WERI-Rb-1 (cell line): ENCODE data around the gene PKN2.

Experiments
- DNase-seq: peaks from one replicate; pipeline ENCODE4 v3.0.0-alpha.2; 2020
- H3K27ac ChIP-seq: fragments of 250-450 bp; sonication (Bioruptor Pico); 2 replicates; pipeline ENCODE4 v1.5.1; 2020; ENCODE audit warnings: mild to moderate bottlenecking, moderate library complexity
- H3K27me3 ChIP-seq: fragments of 250-450 bp; sonication (Bioruptor Pico); 2 replicates; pipeline ENCODE4 v1.5.1; 2021; ENCODE audit warnings: mild to moderate bottlenecking, low read depth, moderate library complexity; ENCODE audit not compliant: insufficient read depth, severe bottlenecking
- H3K36me3 ChIP-seq: fragments of 250-450 bp; sonication (Bioruptor Pico); 2 replicates; pipeline ENCODE4 v1.5.1; 2020; ENCODE audit warnings: mild to moderate bottlenecking, moderate library complexity
- H3K4me3 ChIP-seq: 2 replicates; pipeline ENCODE4 v1.5.1; 2011; ENCODE audit warnings: low read depth, mild to moderate bottlenecking, control low read depth, low read length
- H3K9me3 ChIP-seq: fragments of 250-450 bp; sonication (Bioruptor Pico); 2 replicates; pipeline ENCODE4 v1.5.1; 2021; ENCODE audit warnings: mild to moderate bottlenecking, moderate library complexity; ENCODE audit not compliant: severe bottlenecking
- TF ChIP-seq, protein P1 (sequence below): IDR thresholded peaks from 2 replicates; pipeline ENCODE4 v1.5.1; 2011; ENCODE audit warnings: low read depth, mild to moderate bottlenecking, control low read depth, inconsistent platforms, low read length

PKN2 gene

DNA sequence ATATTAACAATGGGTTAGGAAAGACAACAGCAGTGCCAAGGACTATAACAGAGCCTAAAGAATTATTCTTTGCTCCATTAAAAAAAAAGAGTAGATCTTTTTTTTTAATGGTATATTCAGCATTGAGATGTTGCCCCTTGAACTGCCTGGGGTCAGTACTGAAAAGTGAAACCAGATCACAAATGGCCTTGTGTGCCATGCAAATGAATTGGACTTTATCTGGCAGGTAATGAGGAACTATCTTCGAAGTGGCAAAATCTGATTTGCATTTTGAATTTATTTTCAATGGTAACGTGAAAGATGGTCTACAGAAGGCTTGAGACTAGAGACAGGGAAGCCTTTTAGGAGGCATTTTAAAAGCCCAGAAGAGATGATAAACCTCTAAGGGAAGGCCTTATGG, 21.4 kb upstream of the PKN2 start:
- H3K27ac ChIP-seq, result peak overlapping the region; percentile 73
- TF ChIP-seq, protein P1, sequence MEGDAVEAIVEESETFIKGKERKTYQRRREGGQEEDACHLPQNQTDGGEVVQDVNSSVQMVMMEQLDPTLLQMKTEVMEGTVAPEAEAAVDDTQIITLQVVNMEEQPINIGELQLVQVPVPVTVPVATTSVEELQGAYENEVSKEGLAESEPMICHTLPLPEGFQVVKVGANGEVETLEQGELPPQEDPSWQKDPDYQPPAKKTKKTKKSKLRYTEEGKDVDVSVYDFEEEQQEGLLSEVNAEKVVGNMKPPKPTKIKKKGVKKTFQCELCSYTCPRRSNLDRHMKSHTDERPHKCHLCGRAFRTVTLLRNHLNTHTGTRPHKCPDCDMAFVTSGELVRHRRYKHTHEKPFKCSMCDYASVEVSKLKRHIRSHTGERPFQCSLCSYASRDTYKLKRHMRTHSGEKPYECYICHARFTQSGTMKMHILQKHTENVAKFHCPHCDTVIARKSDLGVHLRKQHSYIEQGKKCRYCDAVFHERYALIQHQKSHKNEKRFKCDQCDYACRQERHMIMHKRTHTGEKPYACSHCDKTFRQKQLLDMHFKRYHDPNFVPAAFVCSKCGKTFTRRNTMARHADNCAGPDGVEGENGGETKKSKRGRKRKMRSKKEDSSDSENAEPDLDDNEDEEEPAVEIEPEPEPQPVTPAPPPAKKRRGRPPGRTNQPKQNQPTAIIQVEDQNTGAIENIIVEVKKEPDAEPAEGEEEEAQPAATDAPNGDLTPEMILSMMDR, result no peak
- no peak for DNase-seq

DNA sequence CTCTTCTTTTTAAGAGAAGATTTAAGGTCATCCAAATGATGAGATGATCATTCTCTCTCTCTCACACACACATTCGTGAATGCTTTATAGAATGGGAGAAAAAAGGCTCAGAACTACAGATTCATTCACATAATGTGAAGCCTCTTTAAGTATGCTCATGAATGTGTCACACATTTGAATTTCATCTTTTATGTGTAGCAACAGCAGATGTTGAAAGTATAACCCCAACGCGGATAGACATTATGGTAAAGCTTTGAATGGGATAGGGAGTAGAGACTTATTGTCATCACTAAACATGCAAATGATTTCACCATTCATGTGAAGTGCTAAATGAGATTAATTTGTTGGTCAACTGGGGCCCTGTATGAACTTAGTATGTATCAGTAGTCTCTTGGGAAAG, 15.7 kb upstream of the PKN2 start:
- H3K27me3 ChIP-seq, result no peaks in the 10 kb centered on the region
- no peaks in the 10 kb centered on the region; the same call in none of the 2 replicates for H3K36me3 ChIP-seq
- H3K9me3 ChIP-seq, result no peaks in the 10 kb centered on the region
- TF ChIP-seq, protein P1, result no peak
- DNase-seq, result no peak
- no peak overlapping the region for H3K4me3 ChIP-seq
- H3K27ac ChIP-seq, result no peak overlapping the region

More for the DNA sequence above, 21.4 kb upstream of the PKN2 start:
- no peaks in the 10 kb centered on the region for H3K9me3 ChIP-seq
- peak overlapping the region; percentile 27 for H3K4me3 ChIP-seq
- H3K27me3 ChIP-seq, result no peaks in the 10 kb centered on the region
- H3K36me3 ChIP-seq, result no peaks in the 10 kb centered on the region; the same call in 1 of the 2 replicates

DNA sequence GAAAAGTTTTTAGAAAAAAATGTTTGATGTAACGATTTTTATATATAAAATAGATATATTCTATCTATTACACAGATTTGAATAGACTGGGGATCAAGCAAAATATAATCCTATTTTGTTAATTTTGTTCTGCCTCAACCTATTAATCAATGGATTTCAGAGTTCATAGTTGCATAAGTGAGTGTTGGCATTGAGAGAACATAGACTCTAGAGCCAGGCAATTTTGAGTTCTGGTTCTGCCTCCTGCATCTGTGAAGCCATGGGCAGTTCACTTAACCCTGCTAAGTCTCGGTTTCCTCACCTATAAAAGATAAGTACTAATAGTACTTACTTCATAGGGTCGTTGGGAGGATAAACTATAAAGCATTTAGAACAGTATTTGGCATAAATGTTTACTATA, 13.6 kb upstream of the PKN2 start:
- TF ChIP-seq, protein P1, result no peak
- DNase-seq, result no peak
- no peak overlapping the region for H3K4me3 ChIP-seq

DNA sequence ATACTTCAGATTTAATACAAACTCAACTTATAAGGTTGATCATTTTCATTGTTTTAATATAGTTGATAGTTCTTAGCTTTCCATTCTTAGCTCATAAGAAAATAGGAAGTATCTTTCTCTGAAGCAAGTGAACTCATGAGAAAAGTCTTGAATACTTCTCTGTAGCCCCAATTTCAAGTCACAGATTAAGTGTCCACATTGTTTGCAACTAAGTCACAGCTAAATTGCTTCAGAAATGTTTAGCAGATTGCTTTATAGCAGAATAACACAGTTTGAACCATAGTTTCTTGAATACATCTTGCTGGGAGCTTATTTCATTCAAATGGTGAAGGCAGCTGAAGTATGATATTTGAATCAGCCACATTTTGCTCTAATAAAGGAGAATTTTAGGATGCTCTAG, 10.6 kb upstream of the PKN2 start:
- no peak for DNase-seq
- H3K27me3 ChIP-seq, result no peaks in the 10 kb centered on the region
- H3K36me3 ChIP-seq, result no peaks in the 10 kb centered on the region; the same call in 1 of the 2 replicates
- no peak overlapping the region for H3K27ac ChIP-seq
- peaks cover 3% of the 10 kb centered on the region for H3K9me3 ChIP-seq
- TF ChIP-seq, protein P1, result no peak
- H3K4me3 ChIP-seq, result no peak overlapping the region

More for the DNA sequence above, 13.6 kb upstream of the PKN2 start:
- no peaks in the 10 kb centered on the region for H3K27me3 ChIP-seq
- H3K36me3 ChIP-seq, result no peaks in the 10 kb centered on the region; the same call in none of the 2 replicates
- H3K9me3 ChIP-seq, result no peaks in the 10 kb centered on the region
- H3K27ac ChIP-seq, result no peak overlapping the region

DNA sequence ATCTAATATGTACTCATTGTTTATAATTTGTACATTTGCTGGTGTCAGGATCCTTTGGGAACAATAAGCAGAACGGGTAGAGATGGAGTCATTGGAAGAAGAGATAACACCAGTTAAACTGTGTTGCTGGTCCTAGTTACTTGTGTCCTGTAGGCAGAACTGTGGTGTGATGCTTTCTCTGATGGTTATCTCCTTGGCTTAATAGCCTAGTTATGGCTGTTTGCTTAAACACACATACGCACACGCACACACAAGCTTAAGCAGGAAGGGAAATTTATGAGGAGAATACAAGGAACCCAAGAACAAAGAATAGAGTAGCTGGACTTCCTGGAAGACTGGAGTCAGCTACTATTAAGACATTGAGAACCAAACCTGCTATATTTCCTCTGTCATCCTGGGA, 5.7 kb upstream of the PKN2 start:
- Histone ChIP-seq H3K27me3 (no peaks in the 10 kb centered on the region), H3K4me3 (no peak overlapping the region), H3K27ac (no peak overlapping the region), H3K9me3 (peaks cover 3% of the 10 kb centered on the region), H3K36me3 (no peaks in the 10 kb centered on the region)
- no peak for DNase-seq
- TF ChIP-seq, protein P1, result no peak

DNA sequence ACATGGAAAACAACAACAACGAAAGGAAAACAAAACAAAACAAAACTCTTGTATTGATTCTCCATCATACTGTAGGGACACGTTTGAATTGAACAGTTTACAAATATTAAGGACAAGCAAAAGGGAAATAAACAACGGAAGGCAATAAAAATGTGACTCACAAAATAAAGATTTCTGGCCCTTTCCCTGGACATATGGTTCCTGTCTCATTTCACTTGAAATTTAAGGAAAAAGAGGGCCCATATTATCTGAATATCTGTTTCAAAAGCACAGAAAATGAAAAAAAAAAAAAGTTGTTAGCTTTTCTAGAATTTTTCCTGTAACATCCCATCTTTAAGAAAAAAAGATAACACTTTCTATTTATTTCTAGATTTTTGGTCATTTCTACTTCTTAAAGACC, 3.6 kb upstream of the PKN2 start:
- no peak for DNase-seq
- TF ChIP-seq, protein P1, result no peak
- H3K4me3 ChIP-seq, result no peak overlapping the region
- no peaks in the 10 kb centered on the region for H3K27me3 ChIP-seq
- H3K36me3 ChIP-seq, result peaks cover 5% of the 10 kb centered on the region
- H3K9me3 ChIP-seq, result peaks cover 3% of the 10 kb centered on the region
- no peak overlapping the region for H3K27ac ChIP-seq
